ENCODE data around the gene SLC6A7. TPM values are rescaled to one million over a fixed set of nuclear protein-coding genes. Genes with fewer than 3 reads are reported as not detected.

Gene SLC6A7
- polyA plus RNA-seq, 1 experiment = not detected

GRCh38 chr5:150242251-150242894 lies 52.5 kb downstream of the SLC6A7 start:
- CTCF ChIA-PET = interaction anchor here (0.7 to 1.5 kb wide), 2 partner anchors 13 to 109 kb away, joined by 3 to 5 read pairs; no protein-coding TSS in a partner anchor

GRCh38 chr5:150243590-150243989 lies 53.7 kb downstream of the SLC6A7 start:
- CTCF ChIA-PET = interaction anchor here (1.5 kb wide), 1 partner anchor 108 kb away, joined by 5 read pairs; no protein-coding TSS in a partner anchor
- no peak for DNase-seq (ENCODE audit: low read depth, low spot score)
- POLR2A ChIA-PET = no interaction called here
- peaks cover 2% of the 10 kb centered on the region for H3K27me3 ChIP-seq (ENCODE audit: control insufficient read depth, insufficient read depth, low read length)
- no peak for TF ChIP-seq CTCF (IDR thresholded peaks at IDR 0.05; ENCODE audit: low read depth, low read length)
- no peak overlapping the region for H3K27ac ChIP-seq (ENCODE audit: low read depth, low read length)
- H3K9me3 ChIP-seq (ENCODE audit: control insufficient read depth, insufficient read depth, low read length) = no peaks in the 10 kb centered on the region; the same call in 1 of the 2 replicates
- no peak overlapping the region for H3K4me3 ChIP-seq (ENCODE audit: low read depth, low read length)

More at GRCh38 chr5:150242251-150242894, 52.5 kb downstream of the SLC6A7 start:
- Histone ChIP-seq H3K4me3 (ENCODE audit: low read depth, low read length) (no peak overlapping the region), H3K27ac (ENCODE audit: low read depth, low read length) (no peak overlapping the region), H3K9me3 (ENCODE audit: control insufficient read depth, insufficient read depth, low read length) (no peaks in the 10 kb centered on the region; the same call in 1 of the 2 replicates), H3K27me3 (ENCODE audit: control insufficient read depth, insufficient read depth, low read length) (peaks cover 2% of the 10 kb centered on the region)
- POLR2A ChIA-PET = no interaction called here
- no peak for TF ChIP-seq CTCF (IDR thresholded peaks at IDR 0.05; ENCODE audit: low read depth, low read length)
- DNase-seq (ENCODE audit: low read depth, low spot score) = no peak

- POLR2A ChIA-PET = no interaction called here
- Histone ChIP-seq H3K4me3 (ENCODE audit: low read depth, low read length) (no peak overlapping the region), H3K9me3 (ENCODE audit: control insufficient read depth, insufficient read depth, low read length) (no peaks in the 10 kb centered on the region; the same call in 1 of the 2 replicates), H3K27me3 (ENCODE audit: control insufficient read depth, insufficient read depth, low read length) (peaks cover 2% of the 10 kb centered on the region), H3K27ac (ENCODE audit: low read depth, low read length) (no peak overlapping the region)
- TF ChIP-seq CTCF (IDR thresholded peaks at IDR 0.05; ENCODE audit: low read depth, low read length) = no peak
- DNase-seq (ENCODE audit: low read depth, low spot score) = no peak
- CTCF ChIA-PET = no interaction called here
Observed at GRCh38 chr5:150244209-150244608, 54.3 kb downstream of the SLC6A7 start.

- Histone ChIP-seq H3K4me3 (ENCODE audit: low read depth, low read length) (no peak overlapping the region), H3K27ac (ENCODE audit: low read depth, low read length) (peak overlapping the region; percentile 21), H3K27me3 (ENCODE audit: control insufficient read depth, insufficient read depth, low read length) (peaks cover 2% of the 10 kb centered on the region), H3K9me3 (ENCODE audit: control insufficient read depth, insufficient read depth, low read length) (no peaks in the 10 kb centered on the region; the same call in 1 of the 2 replicates)
- POLR2A ChIA-PET = no interaction called here
- DNase-seq (ENCODE audit: low read depth, low spot score) = no peak
- CTCF ChIA-PET = no interaction called here
- no peak for TF ChIP-seq CTCF (IDR thresholded peaks at IDR 0.05; ENCODE audit: low read depth, low read length)
Observed at GRCh38 chr5:150245111-150245789, 55.4 kb downstream of the SLC6A7 start.

GRCh38 chr5:150245808-150246207 lies 55.9 kb downstream of the SLC6A7 start:
- TF ChIP-seq CTCF (IDR thresholded peaks at IDR 0.05; ENCODE audit: low read depth, low read length) = no peak
- Histone ChIP-seq H3K4me3 (ENCODE audit: low read depth, low read length) (no peak overlapping the region), H3K27me3 (ENCODE audit: control insufficient read depth, insufficient read depth, low read length) (peaks cover 2% of the 10 kb centered on the region), H3K27ac (ENCODE audit: low read depth, low read length) (no peak overlapping the region), H3K9me3 (ENCODE audit: control insufficient read depth, insufficient read depth, low read length) (no peaks in the 10 kb centered on the region; the same call in 1 of the 2 replicates)
- POLR2A ChIA-PET = no interaction called here
- CTCF ChIA-PET = interaction anchor here (0.7 kb wide), 2 partner anchors 21 to 105 kb away, joined by 3 to 4 read pairs; no protein-coding TSS in a partner anchor
- no peak for DNase-seq (ENCODE audit: low read depth, low spot score)

All from AG04450 (cell line).